CD14-positive monocyte (primary cell): ENCODE measurements around the gene BCO1. TPM values are rescaled to one million over a fixed set of nuclear protein-coding genes. Genes with fewer than 3 reads are reported as not detected.

Experiments used
- DNase-seq, 3 donors: peaks; one replicate each; pipeline ENCODE4 v3.0.0-alpha.2; 2011 to 2022
- H2AFZ ChIP-seq: 2 replicates; pipeline ENCODE4 v1.6.0; 2012; ENCODE audit warnings: mild to moderate bottlenecking, low read depth, low read length, inconsistent platforms; ENCODE audit not compliant: insufficient read depth, poor library complexity, severe bottlenecking
- H3K27ac ChIP-seq, 2 donors: 1 replicate in 1 of 2; 2 replicates in 1 of 2; pipeline ENCODE4 v1.5.1; 2012 to 2013; ENCODE audit warnings: low read length in 2 of 2, control low read depth in 1 of 2, inconsistent platforms in 1 of 2, low read depth in 1 of 2, mild to moderate bottlenecking in 1 of 2
- H3K27me3 ChIP-seq, 2 donors: one replicate each; pipeline versions ENCODE4 v1.6.0 to v1.6.1; 2011 to 2013; ENCODE audit warnings: low read length in 2 of 2; ENCODE audit not compliant: control insufficient read depth in 2 of 2, insufficient read depth in 2 of 2
- H3K36me3 ChIP-seq, 2 donors: replicated peaks in 1 of 2; 1 replicate in 1 of 2; 2 replicates in 1 of 2; pipeline versions ENCODE4 v1.5.1 to v1.6.1; 2012 to 2013; ENCODE audit warnings: low read length in 2 of 2, control low read depth in 1 of 2, inconsistent platforms in 1 of 2, mild to moderate bottlenecking in 1 of 2; ENCODE audit not compliant: insufficient read depth in 2 of 2, control insufficient read depth in 1 of 2
- H3K4me1 ChIP-seq, 2 donors: 1 replicate in 1 of 2; 2 replicates in 1 of 2; pipeline versions ENCODE4 v1.5.1 to v1.6.1; 2012 to 2013; ENCODE audit warnings: low read length in 2 of 2, control low read depth in 1 of 2, inconsistent platforms in 1 of 2, mild to moderate bottlenecking in 1 of 2, moderate library complexity in 1 of 2; ENCODE audit not compliant: insufficient read depth in 2 of 2, control insufficient read depth in 1 of 2
- H3K4me2 ChIP-seq: replicated peaks from 2 replicates; pipeline ENCODE3; 2012; ENCODE audit warnings: low read length, moderate library complexity, mild to moderate bottlenecking; ENCODE audit not compliant: poor library complexity, severe bottlenecking; ENCODE audit errors: extremely low read depth
- H3K4me3 ChIP-seq, 3 experiments: fragments of 200-600 bp in 1 of 3; sonication (generic) in 1 of 3; replicated peaks in 1 of 3; 1 replicate in 2 of 3; 2 replicates in 1 of 3; pipeline ENCODE4 v1.5.1; 2011 to 2013; ENCODE audit warnings: low read length in 3 of 3, mild to moderate bottlenecking in 3 of 3, control low read depth in 2 of 3, low read depth in 2 of 3, inconsistent platforms in 1 of 3, moderate library complexity in 1 of 3
- H3K79me2 ChIP-seq: 2 replicates; pipeline ENCODE4 v1.6.0; 2012; ENCODE audit warnings: mild to moderate bottlenecking, control low read depth, inconsistent platforms, low read length, moderate library complexity; ENCODE audit not compliant: insufficient read depth
- H3K9ac ChIP-seq: 2 replicates; pipeline ENCODE4 v1.6.0; 2017; ENCODE audit warnings: low read length, mild to moderate bottlenecking; ENCODE audit not compliant: insufficient read depth, poor library complexity, severe bottlenecking
- H3K9me3 ChIP-seq, 2 donors: replicated peaks in 1 of 2; 1 replicate in 1 of 2; 2 replicates in 1 of 2; pipeline versions ENCODE4 v1.5.1 to v1.6.1; 2012 to 2013; ENCODE audit warnings: low read length in 2 of 2, control low read depth in 1 of 2; ENCODE audit not compliant: control insufficient read depth in 1 of 2, insufficient read depth in 1 of 2
- H4K20me1 ChIP-seq: 2 replicates; pipeline ENCODE4 v1.6.0; 2012; ENCODE audit warnings: mild to moderate bottlenecking, low read length, control low read depth, moderate library complexity; ENCODE audit not compliant: insufficient read depth
- H3K27ac Mint-ChIP-seq, 7 donors: one replicate each; pipeline ENCODE4 v1.8.0; 2020; ENCODE audit warnings: mild to moderate bottlenecking in 7 of 7, mixed read lengths in 7 of 7, moderate library complexity in 6 of 7, inconsistent platforms in 2 of 7
- H3K27me3 Mint-ChIP-seq, 3 donors: one replicate each; pipeline ENCODE4 v1.8.0; 2021 to 2022; ENCODE audit warnings: low read depth in 3 of 3, mild to moderate bottlenecking in 3 of 3, mixed read lengths in 3 of 3, moderate library complexity in 3 of 3, inconsistent platforms in 1 of 3
- H3K36me3 Mint-ChIP-seq, 2 donors: one replicate each; pipeline ENCODE4 v1.8.0; 2020; ENCODE audit warnings: mixed read lengths in 2 of 2, inconsistent platforms in 1 of 2, mild to moderate bottlenecking in 1 of 2
- H3K4me1 Mint-ChIP-seq: one replicate; pipeline ENCODE4 v1.8.0; 2020; ENCODE audit warnings: mild to moderate bottlenecking, mixed read lengths
- H3K4me3 Mint-ChIP-seq, 2 donors: one replicate each; pipeline ENCODE4 v1.8.0; 2020; ENCODE audit warnings: mild to moderate bottlenecking in 2 of 2, mixed read lengths in 2 of 2, moderate library complexity in 1 of 2
- H3K9me3 Mint-ChIP-seq, 7 donors: one replicate each; pipeline ENCODE4 v1.8.0; 2020 to 2022; ENCODE audit warnings: mixed read lengths in 7 of 7, mild to moderate bottlenecking in 6 of 7, moderate library complexity in 6 of 7, inconsistent platforms in 2 of 7
- WGBS: methylation state at CpG from one replicate; pipeline ENCODE4 v1.1.5; 2013; ENCODE audit warnings: missing lambda C conversion rate; ENCODE audit not compliant: insufficient coverage; 5-methylcytosine and 5-hydroxymethylcytosine counted together
- intact Hi-C, 2 donors: fragments of 100-400 bp; cut with micrococcal nuclease; formaldehyde crosslinking; loops; one replicate each; pipeline versions ENCODE4 v1.15.0 to v1.15.1; 2023
- polyA plus RNA-seq, 3 donors: library from polyadenylated mRNA; depleted of rRNA in 1 of 3; unstranded in 2 of 3; stranded (reverse) in 1 of 3; fragments of 300-500 nt in 2 of 3; fragments of >200 nt in 1 of 3; fragmentation: Illumina TruSeq in 2 of 3; gene quantifications; 1 replicate in 2 of 3; 2 replicates in 1 of 3; pipeline ENCODE4 v1.2.3, GENCODE V29; 2012 to 2021
- TF ChIP-seq, protein P1 (sequence below): fragments of 200-600 bp; IDR thresholded peaks from one replicate; pipeline ENCODE4 v1.8.0; 2022; ENCODE audit warnings: antibody characterized with exemption, mild to moderate bottlenecking

Gene BCO1
- polyA plus RNA-seq, 3 donors: not detected

DNA sequence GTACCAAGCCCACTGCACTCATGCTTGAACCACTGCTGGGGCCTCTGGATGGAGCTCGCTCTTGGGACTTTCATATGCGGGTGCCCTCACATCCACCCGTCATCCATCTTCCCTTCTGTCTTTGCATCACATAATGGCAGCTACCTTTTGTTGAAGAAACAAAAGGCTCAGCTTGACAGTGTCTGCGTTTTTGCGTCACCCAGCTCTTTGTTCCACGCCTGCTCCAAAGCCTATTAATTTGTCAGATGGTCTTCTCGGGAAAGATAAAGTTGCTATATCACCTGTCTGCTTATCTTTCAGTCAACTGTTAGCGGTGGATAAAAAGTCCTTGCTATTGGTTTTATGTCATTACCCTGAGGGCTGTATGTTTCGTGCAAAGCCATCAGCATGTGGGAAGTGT is 18.1 kb upstream of the BCO1 start:
- Histone ChIP-seq H3K4me2 (no peak overlapping the region), H3K4me1 (no peaks in the 10 kb centered on the region), H3K79me2 (no peaks in the 10 kb centered on the region), H2AFZ (no peak overlapping the region), H3K9me3 (no peaks in the 10 kb centered on the region), H4K20me1 (no peaks in the 10 kb centered on the region), H3K36me3 (no peaks in the 10 kb centered on the region), H3K27ac (no peak overlapping the region), H3K4me3 (no peak overlapping the region), H3K27me3 (no peaks in the 10 kb centered on the region), H3K9ac (no peak overlapping the region)
- Mint-ChIP-seq H3K4me3 (no peak overlapping the region), H3K27ac (no peak overlapping the region), H3K36me3 (no peaks in the 10 kb centered on the region), H3K27me3 (peaks cover 6 to 20% (median 14%) of the 10 kb centered on the region in 3 donors), H3K4me1 (no peaks in the 10 kb centered on the region), H3K9me3 (no peaks in the 10 kb centered on the region)
- TF ChIP-seq, protein P1, sequence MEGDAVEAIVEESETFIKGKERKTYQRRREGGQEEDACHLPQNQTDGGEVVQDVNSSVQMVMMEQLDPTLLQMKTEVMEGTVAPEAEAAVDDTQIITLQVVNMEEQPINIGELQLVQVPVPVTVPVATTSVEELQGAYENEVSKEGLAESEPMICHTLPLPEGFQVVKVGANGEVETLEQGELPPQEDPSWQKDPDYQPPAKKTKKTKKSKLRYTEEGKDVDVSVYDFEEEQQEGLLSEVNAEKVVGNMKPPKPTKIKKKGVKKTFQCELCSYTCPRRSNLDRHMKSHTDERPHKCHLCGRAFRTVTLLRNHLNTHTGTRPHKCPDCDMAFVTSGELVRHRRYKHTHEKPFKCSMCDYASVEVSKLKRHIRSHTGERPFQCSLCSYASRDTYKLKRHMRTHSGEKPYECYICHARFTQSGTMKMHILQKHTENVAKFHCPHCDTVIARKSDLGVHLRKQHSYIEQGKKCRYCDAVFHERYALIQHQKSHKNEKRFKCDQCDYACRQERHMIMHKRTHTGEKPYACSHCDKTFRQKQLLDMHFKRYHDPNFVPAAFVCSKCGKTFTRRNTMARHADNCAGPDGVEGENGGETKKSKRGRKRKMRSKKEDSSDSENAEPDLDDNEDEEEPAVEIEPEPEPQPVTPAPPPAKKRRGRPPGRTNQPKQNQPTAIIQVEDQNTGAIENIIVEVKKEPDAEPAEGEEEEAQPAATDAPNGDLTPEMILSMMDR: no peak
- intact Hi-C loops: no loop called here
- no peak for DNase-seq
- 82% methylated on average over 7 of the region's 9 CpGs for WGBS

DNA sequence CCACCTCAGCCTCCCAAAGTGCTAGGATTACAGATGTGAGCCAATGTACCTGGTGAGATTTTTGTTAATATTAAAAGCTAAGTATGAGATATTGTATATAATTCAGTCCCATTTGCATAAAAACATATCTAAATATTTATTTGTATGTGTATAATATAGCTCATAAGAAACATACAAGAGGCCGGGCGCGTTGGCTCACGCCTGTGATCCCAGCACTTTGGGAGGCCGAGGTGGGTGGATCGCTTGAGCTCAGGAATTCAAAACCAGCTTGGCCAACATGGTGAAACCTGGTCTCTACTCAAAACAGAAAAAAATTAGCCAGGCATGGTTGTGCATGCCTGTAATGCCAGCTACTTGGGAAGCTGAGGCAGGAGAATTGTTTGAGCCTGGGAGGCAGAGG is 16.8 kb upstream of the BCO1 start:
- TF ChIP-seq, protein P1: no peak
- Histone ChIP-seq H3K36me3 (no peaks in the 10 kb centered on the region), H4K20me1 (no peaks in the 10 kb centered on the region), H3K4me2 (no peak overlapping the region), H3K9me3 (no peaks in the 10 kb centered on the region), H3K4me3 (no peak overlapping the region), H3K79me2 (no peaks in the 10 kb centered on the region), H3K9ac (no peak overlapping the region), H3K4me1 (no peaks in the 10 kb centered on the region), H3K27ac (no peak overlapping the region), H2AFZ (no peak overlapping the region), H3K27me3 (no peaks in the 10 kb centered on the region)
- no peak overlapping the region for H3K4me3 Mint-ChIP-seq
- WGBS: 86% methylated on average over 6 of the region's 6 CpGs
- H3K9me3 Mint-ChIP-seq: no peaks in the 10 kb centered on the region
- intact Hi-C loops: no loop called here
- H3K27ac Mint-ChIP-seq: no peak overlapping the region
- DNase-seq: no peak
- H3K36me3 Mint-ChIP-seq: no peaks in the 10 kb centered on the region
- H3K4me1 Mint-ChIP-seq: no peaks in the 10 kb centered on the region
- H3K27me3 Mint-ChIP-seq: peaks cover 6 to 20% (median 11%) of the 10 kb centered on the region in 3 donors
